Testis (tissue), 5 donors: Measurements from ENCODE around the gene ROMO1. TPM values are rescaled to one million over a fixed set of nuclear protein-coding genes. Genes with fewer than 3 reads are reported as not detected.

ENCODE experiments used
- DNase-seq: peaks from one replicate; pipeline ENCODE4 v3.0.0-alpha.2; 2019
- H3K27ac ChIP-seq, 2 donors: fragments of 200-600 bp; sonication (generic); one replicate each; pipeline ENCODE4 v1.5.1; 2019
- H3K27me3 ChIP-seq: fragments of 200-600 bp; sonication (generic); one replicate; pipeline ENCODE4 v1.5.1; 2019
- H3K36me3 ChIP-seq: fragments of 200-600 bp; sonication (generic); one replicate; pipeline ENCODE4 v1.5.1; 2017; ENCODE audit warnings: low read depth; ENCODE audit errors: missing control alignments
- H3K4me1 ChIP-seq: fragments of 200-600 bp; sonication (generic); one replicate; pipeline ENCODE4 v1.5.1; 2019
- H3K4me3 ChIP-seq, 2 donors: fragments of 200-600 bp; sonication (generic); one replicate each; pipeline ENCODE4 v1.5.1; 2017 to 2019
- H3K9me3 ChIP-seq: fragments of 200-600 bp; sonication (generic); one replicate; pipeline ENCODE4 v1.5.1; 2017
- CTCF ChIP-seq, 3 experiments: fragments of 450-650 bp in 2 of 3; fragments of 200-600 bp in 1 of 3; sonication (generic) in 1 of 3; IDR thresholded peaks; one replicate each; pipeline ENCODE4 v1.5.1; 2016 to 2019; ENCODE audit warnings: antibody characterized with exemption in 3 of 3, mild to moderate bottlenecking in 2 of 3, moderate library complexity in 1 of 3
- POLR2A ChIP-seq: fragments of 450-650 bp; IDR thresholded peaks from one replicate; pipeline ENCODE4 v1.6.1; 2017; ENCODE audit warnings: antibody characterized with exemption, mild to moderate bottlenecking, moderate library complexity
- WGBS, 2 donors: methylation state at CpG; one replicate each; pipeline ENCODE4 v1.1.5; 2018; 5-methylcytosine and 5-hydroxymethylcytosine counted together
- intact Hi-C: fragments of 100-400 bp; cut with DNase I; formaldehyde crosslinking; loops from one replicate; pipeline ENCODE4 v1.15.1; 2023; ENCODE audit warnings: low total_unique reads
- long read RNA-seq, 2 donors: transcript quantifications; one replicate each; lab custom pipeline, GENCODE V29; 2026
- polyA plus RNA-seq: library from polyadenylated mRNA; stranded (reverse); fragments of 350-450 nt; fragmentation: Illumina TruSeq; extraction: RNeasy Lipid Tissue Mini Kit (QIAGEN cat#74804); gene quantifications from one replicate; pipeline ENCODE4 v1.2.3, GENCODE V29; 2014; ENCODE audit warnings: low read depth, low replicate concordance; ENCODE audit not compliant: insufficient read depth
- total RNA-seq, 2 donors: library from RNA; depleted of rRNA; stranded (reverse); fragments of >200 nt; gene quantifications; one replicate each; pipeline ENCODE4 v1.2.3, GENCODE V29; 2016

The ROMO1 gene
- 100 to 1,000 TPM; 200 to 276 TPM for total RNA-seq
- 160 TPM for polyA plus RNA-seq
- long read RNA-seq, donor 1, transcript ROMO1-204 (3 exons, 498 nt), result minor isoform, 39 of 139 reads
- long read RNA-seq, donor 1, transcript ROMO1-203 (3 exons, 422 nt), result major isoform, 79 of 139 reads
- long read RNA-seq, donor 1, transcript ROMO1-201 (2 exons, 496 nt), result minor isoform, 21 of 139 reads
- long read RNA-seq, donor 1, partial matches to known transcripts, result 0 of 139 reads
- long read RNA-seq, donor 1, other reads (novel, unspliced or antisense), result 0 of 139 reads
- long read RNA-seq, donor 2, transcript ROMO1-201 (2 exons, 496 nt), result minor isoform, 29 of 134 reads
- long read RNA-seq, donor 2, transcript ROMO1-203 (3 exons, 422 nt), result major isoform, 66 of 134 reads
- long read RNA-seq, donor 2, transcript ROMO1-204 (3 exons, 498 nt), result minor isoform, 39 of 134 reads
- long read RNA-seq, donor 2, partial matches to known transcripts, result 0 of 134 reads
- long read RNA-seq, donor 2, other reads (novel, unspliced or antisense), result 0 of 134 reads

DNA sequence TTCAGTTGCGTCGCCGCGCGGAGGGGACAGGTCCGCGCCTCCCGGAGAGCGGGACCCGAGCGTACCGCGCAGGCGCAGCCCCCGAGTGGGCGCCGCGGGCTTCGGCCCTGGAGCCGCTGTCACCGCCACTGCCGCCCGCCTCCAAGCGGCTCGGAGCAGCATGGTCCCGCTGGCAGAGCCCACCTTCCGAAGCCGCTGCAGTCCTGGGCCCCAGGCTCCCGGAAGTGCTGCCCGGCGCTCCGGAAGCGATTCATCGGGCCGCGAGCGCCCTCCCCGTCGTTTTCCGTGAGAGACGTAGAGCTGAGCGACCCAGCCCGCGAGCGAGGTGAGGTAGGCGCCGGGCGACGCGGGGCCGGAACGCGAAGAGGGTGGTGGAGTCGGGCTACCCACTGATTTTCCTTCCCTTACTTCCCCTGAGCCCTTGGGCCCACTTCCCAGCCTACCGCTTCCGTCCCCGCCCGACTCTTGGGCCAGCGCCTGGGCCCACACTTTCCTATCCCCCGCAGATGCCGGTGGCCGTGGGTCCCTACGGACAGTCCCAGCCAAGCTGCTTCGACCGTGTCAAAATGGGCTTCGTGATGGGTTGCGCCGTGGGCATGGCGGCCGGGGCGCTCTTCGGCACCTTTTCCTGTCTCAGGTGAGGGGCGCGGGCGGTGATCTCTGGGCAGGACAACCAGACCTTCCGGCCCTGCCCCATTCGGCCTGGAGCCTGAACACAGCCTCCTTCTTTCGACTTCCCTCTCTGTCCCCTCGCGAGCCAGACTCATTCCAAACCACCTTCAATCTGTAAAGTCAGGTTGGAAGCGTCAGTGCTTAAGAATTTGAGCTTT, at the start of gene ROMO1, which contains the start of gene NFS1:
Gene ROMO1, plus strand, starts transcription at position 279 of the 830 bp plus-strand sequence. Its CDS starts 228 bp downstream, at position 507.
Gene NFS1, minus strand, starts transcription at position 226 of the 830 bp plus-strand sequence. Its CDS starts 64 bp downstream, at position 162.
- peak within 1 kb of the TSS; percentile 92 to 97 for H3K4me3 ChIP-seq
- no peak for TF ChIP-seq POLR2A
- TF ChIP-seq CTCF (IDR thresholded peaks at IDR 0.05), result peak in 2 of 3 experiments; percentile 26 to 46
- WGBS, 2 donors, result 0 to 1% methylated on average over 5 to 69 of the region's 81 CpGs
- DNase-seq, result peak; percentile 91
- H3K27me3 ChIP-seq, result no peaks in the 10 kb centered on the region
- H3K27ac ChIP-seq, result peak within 1 kb of the TSS; percentile 88 to 91
- intact Hi-C loops, result no loop called here
- H3K9me3 ChIP-seq, result no peaks in the 10 kb centered on the region
- H3K4me1 ChIP-seq, result peaks cover 19% of the 10 kb centered on the region
- H3K36me3 ChIP-seq, result no peaks in the 10 kb centered on the region

DNA sequence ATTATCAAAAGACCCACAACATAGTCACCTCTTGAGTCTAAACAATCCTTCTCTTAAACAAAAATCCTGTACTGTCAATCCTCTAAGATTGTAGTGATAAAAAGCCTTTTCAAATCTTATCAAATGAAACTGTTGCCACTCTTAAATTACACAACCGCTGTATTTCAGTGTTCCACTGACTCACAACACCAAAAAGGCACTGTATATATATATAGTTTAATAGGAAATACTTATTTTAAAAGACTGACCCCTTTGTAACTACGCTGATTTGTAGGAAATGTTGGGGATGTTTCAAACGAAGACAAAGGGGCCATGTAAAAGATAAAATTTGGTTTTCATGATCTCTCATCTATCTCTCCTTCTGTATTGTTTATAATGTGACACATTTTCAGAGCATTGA, 48.6 kb upstream of the ROMO1 start:
- no peak for TF ChIP-seq POLR2A
- TF ChIP-seq CTCF (IDR thresholded peaks at IDR 0.05), result no peak
- intact Hi-C loops, result no loop called here
- H3K4me3 ChIP-seq, result no peak overlapping the region
- H3K9me3 ChIP-seq, result no peaks in the 10 kb centered on the region
- WGBS, 2 donors, result 72 to 75% methylated on average over 3 of the region's 3 CpGs
- H3K27ac ChIP-seq, result no peak overlapping the region
- H3K27me3 ChIP-seq, result no peaks in the 10 kb centered on the region
- H3K4me1 ChIP-seq, result no peaks in the 10 kb centered on the region
- no peak for DNase-seq
- no peaks in the 10 kb centered on the region for H3K36me3 ChIP-seq

- intact Hi-C loops, result no loop called here
- Histone ChIP-seq H3K4me3 (no peak overlapping the region), H3K4me1 (no peaks in the 10 kb centered on the region), H3K36me3 (no peaks in the 10 kb centered on the region), H3K27me3 (no peaks in the 10 kb centered on the region), H3K9me3 (no peaks in the 10 kb centered on the region), H3K27ac (no peak overlapping the region)
- no peak for TF ChIP-seq POLR2A
- no peak for DNase-seq
Observed at GRCh38 chr20:35651958-35652357, 47.2 kb upstream of the ROMO1 start.

- no peak overlapping the region for H3K4me3 ChIP-seq
- H3K4me1 ChIP-seq, result no peaks in the 10 kb centered on the region
- no peak for DNase-seq
- no peak for TF ChIP-seq CTCF (IDR thresholded peaks at IDR 0.05)
- TF ChIP-seq POLR2A, result no peak
- H3K27me3 ChIP-seq, result no peaks in the 10 kb centered on the region
- no peaks in the 10 kb centered on the region for H3K9me3 ChIP-seq
- intact Hi-C loops, result no loop called here
- 92 to 94% methylated on average over 10 to 13 of the region's 13 CpGs for WGBS, 2 donors
- H3K27ac ChIP-seq, result no peak overlapping the region
- no peaks in the 10 kb centered on the region for H3K36me3 ChIP-seq
Observed at GRCh38 chr20:35652641-35653429, 46.4 kb upstream of the ROMO1 start.
